Measurements from ENCODE around the gene P2RY12.

DNA sequence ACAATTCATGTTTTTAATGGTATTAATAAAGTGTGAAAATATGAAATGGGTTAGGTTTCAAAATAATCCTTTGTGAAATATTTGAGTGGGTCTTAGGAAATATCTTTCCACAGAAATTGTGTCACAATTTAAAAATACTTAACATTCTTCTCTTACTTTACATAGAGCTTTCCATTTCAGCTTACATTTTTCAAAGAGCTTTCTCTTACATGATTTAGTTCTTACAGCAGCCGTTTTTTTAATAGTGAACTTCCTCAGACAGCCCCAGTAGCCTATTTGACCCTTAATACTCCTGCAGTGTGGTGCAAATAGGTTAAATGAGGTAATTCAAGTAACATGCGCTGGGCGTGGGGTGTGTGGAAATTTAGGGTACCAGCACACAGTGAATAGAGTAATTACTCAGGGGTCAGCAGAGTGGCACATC, 21.8 kb downstream of the P2RY12 start:
- TF ChIP-seq, protein P1, sequence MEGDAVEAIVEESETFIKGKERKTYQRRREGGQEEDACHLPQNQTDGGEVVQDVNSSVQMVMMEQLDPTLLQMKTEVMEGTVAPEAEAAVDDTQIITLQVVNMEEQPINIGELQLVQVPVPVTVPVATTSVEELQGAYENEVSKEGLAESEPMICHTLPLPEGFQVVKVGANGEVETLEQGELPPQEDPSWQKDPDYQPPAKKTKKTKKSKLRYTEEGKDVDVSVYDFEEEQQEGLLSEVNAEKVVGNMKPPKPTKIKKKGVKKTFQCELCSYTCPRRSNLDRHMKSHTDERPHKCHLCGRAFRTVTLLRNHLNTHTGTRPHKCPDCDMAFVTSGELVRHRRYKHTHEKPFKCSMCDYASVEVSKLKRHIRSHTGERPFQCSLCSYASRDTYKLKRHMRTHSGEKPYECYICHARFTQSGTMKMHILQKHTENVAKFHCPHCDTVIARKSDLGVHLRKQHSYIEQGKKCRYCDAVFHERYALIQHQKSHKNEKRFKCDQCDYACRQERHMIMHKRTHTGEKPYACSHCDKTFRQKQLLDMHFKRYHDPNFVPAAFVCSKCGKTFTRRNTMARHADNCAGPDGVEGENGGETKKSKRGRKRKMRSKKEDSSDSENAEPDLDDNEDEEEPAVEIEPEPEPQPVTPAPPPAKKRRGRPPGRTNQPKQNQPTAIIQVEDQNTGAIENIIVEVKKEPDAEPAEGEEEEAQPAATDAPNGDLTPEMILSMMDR (IDR thresholded peaks at IDR 0.05) = no peak
- no peak for TF ChIP-seq POLR2A (IDR thresholded peaks at IDR 0.05)
